GM18867 (cell line): ENCODE data around the gene KRTAP29-1.
"Not testable (repeated sequence)": the region's sequence is repeated elsewhere in the genome, so short reads cannot be mapped to it uniquely, and the experiment has no call there.

ENCODE experiments used
- ATAC-seq: cut with Tn5 transposase; IDR thresholded peaks from one replicate; pipeline ENCODE4 v1.9.1; 2021; ENCODE audit warnings: mild to moderate bottlenecking, moderate library complexity; ENCODE audit not compliant: unreplicated experiment

The KRTAP29-1 gene

GRCh38 chr17:41302981-41303380 lies 330 bp upstream of the KRTAP29-1 start:
- ATAC-seq, result no peak

DNA sequence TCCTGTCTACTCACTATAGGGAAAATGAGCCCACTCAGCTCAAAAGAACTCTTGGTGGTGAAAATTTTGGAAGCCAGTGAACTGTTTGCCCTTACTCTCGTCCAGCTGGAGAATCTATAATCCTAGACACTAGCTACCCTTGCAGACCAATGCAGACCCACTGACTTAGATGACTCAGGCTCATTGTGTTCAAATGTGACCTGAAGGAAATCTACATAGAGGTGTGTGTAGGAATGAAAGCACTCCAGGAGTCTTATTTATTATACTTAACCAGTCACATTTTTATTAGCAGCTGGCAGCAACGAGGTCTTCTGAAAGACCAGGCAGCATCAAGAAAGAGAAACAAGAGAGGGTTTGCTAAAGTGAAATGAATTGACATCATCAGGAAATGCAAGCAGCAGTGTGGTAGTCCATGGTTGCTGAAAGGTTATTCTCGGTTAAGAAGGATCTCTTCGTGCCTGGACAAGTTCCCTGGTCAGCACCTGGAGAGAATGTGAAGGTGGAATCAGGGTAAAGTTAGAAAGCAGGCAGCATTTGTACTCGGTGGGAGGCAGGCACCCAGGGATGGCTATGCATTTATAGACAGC lies 1.4 kb downstream of the KRTAP29-1 start:
- no peak for ATAC-seq

- no peak for ATAC-seq
These were observed 4.1 kb downstream of the KRTAP29-1 start for GRCh38 chr17:41298458-41299135.

DNA sequence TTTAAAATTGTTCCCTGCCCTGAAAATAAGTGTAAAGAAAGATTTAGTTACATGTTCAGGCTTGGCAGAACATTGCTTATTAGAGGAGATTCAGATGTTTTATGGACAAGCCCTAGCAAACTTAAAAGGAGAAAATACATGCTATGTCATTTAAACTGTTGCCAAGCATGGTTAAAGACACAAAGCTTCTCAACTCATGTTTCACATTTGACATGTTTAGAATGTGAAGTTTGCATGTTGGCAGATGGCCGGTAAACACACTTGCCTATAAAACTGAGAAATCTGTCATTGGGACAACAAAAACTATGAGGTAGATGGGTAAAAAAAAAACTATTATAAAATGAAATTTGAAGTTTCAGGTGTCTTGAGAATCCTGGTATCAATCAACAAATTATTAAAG lies 5.8 kb downstream of the KRTAP29-1 start:
- ATAC-seq, result no peak

GRCh38 chr17:41294016-41294415 lies 8.6 kb downstream of the KRTAP29-1 start:
- ATAC-seq, result no peak

DNA sequence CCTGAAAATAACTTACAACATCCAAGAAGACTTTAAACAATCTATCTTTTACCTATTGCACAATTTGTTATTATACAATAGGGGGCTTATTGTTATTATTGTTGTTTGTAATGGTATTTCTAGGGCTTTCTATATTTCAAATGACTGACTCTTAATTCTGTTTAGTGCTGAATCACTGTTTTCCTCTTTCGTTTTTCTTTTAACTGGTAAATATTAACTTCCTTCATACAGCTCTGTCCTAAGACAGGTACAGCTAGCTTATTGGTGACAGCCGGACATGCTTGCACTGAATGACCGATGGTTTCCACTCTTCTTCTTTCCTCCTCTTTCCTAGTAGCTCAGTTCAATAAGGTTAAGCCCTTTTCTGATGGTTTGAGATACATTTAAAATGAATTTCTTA lies 15.6 kb downstream of the KRTAP29-1 start:
- ATAC-seq, result no peak

GRCh38 chr17:41284546-41284945 lies 18.1 kb downstream of the KRTAP29-1 start:
- ATAC-seq, result no peak

DNA sequence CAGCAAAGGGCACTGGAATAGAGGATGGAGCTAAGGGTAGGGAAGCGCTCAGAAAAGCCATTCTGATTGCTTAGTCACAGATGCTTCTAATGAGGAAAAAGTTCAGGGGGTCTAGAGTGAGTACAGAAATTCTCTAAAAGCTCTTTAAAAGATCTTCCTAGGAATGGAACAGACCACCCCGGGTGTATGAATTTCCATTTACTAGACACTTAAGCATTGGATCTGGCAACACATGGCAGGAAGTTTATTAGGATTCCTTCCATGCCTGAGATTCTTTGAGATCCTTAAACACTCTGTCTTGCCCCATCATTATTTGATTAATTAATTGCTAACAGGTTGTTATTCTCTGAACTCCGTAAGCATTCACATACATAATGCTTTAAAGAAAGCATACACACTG lies 18.6 kb downstream of the KRTAP29-1 start:
- no peak for ATAC-seq

DNA sequence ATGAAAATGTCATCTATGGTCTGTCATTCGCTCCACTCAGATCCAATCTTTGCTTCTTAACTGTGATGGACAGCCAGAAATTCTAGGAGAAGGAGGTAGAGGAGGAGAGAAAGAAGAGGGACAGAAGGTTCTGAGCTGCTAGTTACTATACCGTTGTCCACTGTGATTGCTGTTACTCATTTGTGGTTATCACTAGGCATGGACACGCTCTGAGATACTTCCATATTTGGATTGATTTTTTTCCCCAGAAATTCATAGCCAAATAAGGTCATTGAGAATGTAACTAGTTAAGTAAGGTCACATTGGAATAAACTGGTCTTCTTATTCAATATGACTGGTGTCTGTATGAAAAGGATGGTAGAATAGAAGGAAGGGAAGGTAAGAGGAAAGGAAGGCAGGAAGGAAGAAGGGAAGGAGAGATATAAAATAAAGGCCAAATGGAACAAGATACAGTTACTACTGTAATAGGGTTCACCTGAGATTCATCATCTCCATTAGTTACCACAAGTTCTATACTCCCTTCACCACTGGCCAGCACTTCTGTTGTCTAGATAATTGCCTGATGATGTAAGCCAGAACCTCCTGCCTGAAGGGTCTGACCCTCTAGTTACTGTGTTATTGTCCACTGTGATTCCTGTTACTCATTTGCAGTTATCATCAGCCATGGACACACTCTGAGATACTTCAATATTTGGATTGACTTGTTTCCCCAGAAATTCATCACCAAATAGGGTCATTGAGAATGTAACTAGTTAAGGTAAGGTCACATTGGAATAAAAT lies 24.3 kb downstream of the KRTAP29-1 start:
- no peak for ATAC-seq

- ATAC-seq, result not testable (repeated sequence)
These were observed 26.9 kb downstream of the KRTAP29-1 start, which contains the start of gene KRTAP9-7 for GRCh38 chr17:41275648-41276190. Gene KRTAP9-7 (plus strand): TSS chr17:41275698. CDS start chr17:41275698, 0 bp downstream.

- no peak for ATAC-seq
These were observed 30.8 kb downstream of the KRTAP29-1 start for GRCh38 chr17:41271858-41272257.

DNA sequence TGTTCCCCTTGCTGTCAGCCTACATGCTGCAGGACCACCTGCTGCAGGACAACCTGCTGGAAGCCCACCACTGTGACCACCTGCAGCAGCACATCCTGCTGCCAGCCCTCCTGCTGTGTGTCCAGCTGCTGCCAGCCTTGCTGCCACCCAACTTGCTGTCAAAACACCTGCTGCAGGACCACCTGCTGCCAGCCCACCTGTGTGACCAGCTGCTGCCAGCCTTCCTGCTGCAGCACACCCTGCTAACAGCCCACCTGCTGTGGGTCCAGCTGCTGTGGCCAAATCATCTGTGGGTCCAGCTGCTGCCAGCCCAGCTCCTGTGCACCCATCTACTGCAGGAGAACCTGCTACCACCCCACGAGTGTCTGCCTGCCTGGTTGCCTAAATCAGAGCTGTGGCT lies 31.3 kb downstream of the KRTAP29-1 start:
- ATAC-seq, result not testable (repeated sequence)

DNA sequence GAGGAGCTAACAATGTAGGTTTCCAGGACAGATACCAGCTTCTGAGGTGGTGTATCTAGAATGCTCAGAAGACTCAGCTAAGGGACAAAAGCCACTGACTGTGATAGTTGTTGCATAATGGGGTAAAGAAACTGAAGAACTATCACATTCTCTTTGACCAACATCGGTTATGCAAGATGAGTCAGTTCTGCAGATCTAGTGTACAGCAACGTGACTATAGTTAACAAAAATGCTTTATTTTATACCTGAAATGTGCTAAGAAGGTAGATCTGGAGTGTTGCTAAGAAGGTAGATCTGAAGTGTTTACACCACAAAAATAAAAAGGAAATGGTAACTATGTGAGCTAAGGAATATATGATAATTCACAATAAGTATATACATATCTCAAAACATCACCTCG lies 34.9 kb downstream of the KRTAP29-1 start:
- ATAC-seq, result no peak

GRCh38 chr17:41265078-41265477 lies 37.6 kb downstream of the KRTAP29-1 start, which contains the start of gene KRTAP9-6:
Gene KRTAP9-6 (plus strand): TSS chr17:41265378. CDS start chr17:41265378, 0 bp downstream.
- ATAC-seq, result no peak

DNA sequence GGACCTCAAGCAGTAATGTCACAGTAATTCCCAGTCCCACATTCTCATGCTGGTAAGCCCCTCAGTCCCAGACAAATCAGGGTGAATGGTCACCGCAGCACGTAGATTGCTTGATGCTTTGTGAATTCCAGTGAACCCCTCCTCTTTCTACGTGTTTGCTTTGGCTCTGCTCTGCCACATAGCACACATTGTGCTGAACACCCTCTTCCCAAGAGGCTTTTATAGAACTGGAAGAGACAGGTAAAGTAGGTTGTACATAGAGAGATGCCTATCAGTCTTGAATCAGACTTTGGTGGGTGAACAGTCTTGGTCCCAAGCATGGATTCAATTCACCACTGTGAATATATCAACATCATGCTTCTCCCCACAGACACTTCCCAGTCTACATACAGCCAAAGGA lies 38.1 kb downstream of the KRTAP29-1 start:
- no peak for ATAC-seq

GRCh38 chr17:41263212-41263611 lies 39.4 kb downstream of the KRTAP29-1 start:
- no peak for ATAC-seq

DNA sequence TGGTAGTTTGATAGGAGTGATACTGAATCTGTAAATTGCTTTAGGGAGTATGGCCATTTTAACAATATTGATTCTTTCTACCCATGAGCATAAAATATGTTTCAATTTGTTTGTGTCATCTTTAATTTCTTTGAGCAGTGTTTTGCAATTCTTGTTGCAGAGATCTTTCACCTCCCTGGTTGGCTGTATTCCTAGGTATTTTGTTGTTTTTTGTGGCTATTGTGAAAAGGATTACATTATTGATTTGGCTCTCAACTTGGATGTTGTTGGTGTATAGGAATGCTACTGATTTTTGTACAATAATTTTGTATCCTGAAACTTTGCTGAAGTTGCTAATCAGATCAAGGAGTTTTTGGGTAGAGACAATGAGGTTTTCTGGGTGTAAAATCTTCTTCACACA lies 44.2 kb downstream of the KRTAP29-1 start:
- no peak for ATAC-seq

DNA sequence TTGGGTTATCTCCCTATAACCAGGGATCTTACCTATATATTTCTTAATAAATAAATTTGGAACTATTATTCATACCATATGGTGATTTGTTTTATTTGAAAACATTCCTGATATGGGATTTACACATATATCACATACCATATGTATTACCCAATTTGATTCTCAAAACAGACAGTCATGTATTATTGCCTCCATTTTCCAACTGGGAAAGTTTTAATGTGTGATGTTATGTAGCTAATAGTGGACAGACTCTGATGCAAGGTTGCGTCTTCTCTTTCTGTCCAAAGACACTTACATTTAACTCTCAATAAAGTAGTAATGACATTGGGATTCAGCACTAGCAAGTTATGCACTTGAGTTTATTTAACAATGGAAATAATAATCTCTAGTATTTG lies 46.4 kb downstream of the KRTAP29-1 start:
- no peak for ATAC-seq

DNA sequence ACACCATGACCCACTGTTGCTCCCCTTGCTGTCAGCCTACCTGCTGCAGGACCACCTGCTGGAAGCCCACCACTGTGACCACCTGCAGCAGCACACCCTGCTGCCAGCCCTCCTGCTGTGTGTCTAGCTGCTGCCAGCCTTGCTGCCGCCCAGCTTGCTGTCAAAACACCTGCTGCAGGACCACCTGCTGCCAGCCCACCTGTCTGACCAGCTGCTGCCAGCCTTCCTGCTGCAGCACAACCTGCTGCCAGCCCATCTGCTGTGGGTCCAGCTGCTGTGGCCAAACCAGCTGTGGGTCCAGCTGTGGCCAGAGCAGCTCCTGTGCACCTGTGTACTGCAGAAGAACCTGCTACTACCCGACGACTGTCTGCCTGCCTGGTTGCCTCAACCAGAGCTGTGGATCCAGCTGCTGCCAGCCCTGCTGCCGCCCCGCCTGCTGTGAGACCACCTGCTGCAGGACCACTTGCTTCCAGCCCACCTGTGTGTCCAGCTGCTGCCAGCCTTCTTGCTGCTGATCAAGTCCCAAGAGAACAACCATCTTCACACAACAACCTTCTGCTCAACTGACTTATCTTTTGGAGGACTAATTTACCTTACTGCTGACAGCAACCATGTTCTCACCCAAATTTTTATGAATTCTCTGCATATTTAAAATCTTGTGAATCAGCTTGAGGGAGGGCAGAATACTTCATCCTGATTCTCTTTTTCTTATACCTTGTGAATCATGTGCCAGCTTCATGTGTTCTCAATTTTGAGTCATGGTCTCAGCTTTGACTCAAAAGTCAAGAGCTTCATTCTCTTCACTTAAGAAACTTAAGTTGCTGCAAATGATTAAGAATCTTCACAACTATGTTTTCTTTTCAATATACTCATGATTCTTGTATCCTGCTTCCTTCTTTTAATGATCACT lies 47.0 kb downstream of the KRTAP29-1 start, which contains the start of gene KRTAP9-9:
TSS of gene KRTAP9-9 (plus strand) at position 4 of the 910 bp plus-strand sequence.
- ATAC-seq, result not testable (repeated sequence)

DNA sequence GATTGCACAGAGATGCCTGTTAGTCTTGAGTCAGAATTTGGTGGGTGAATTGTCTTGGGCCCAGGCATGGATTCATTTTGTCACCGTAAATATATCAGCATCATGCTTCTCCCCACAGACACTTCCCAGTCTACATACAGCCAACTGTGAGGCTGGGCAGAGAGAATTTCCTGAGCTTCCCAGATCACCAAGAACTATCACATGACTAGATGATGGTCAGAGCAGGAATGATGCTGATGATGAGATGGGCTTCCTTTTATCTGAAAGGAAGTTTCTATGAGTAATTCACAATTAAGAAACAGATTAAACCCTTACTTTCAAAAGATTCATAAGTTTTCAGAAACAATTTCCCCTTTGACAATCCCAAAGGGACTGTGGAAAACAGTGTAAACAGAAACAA lies 47.8 kb downstream of the KRTAP29-1 start:
- no peak for ATAC-seq
